ENCODE data around the gene THRB.

Gene THRB

DNA sequence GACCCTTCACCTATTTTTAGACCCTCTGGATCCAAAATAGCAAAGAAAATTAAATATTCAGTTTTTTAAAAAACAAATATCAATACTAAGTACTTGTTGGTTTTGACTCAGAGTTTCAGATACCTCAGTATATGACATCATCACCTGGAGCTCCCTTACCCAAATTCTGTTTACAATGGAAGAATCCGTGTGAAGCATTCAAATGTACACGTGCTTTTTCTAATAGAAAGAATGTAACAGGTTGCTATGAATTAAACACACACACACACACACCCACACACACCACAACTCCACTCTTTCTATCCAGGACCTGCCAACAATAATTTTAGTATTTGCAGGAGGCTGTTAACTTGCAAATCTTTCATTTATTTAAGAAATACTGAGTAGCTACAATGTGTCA, 221.8 kb downstream of the THRB start:
- in situ Hi-C loops (cut with MboI; ENCODE audit: low sequenced_read_pairs) = no loop called here

GRCh38 chr3:24272408-24272807, 222.2 kb downstream of the THRB start:
- in situ Hi-C loops (cut with MboI; ENCODE audit: low sequenced_read_pairs) = no loop called here

DNA sequence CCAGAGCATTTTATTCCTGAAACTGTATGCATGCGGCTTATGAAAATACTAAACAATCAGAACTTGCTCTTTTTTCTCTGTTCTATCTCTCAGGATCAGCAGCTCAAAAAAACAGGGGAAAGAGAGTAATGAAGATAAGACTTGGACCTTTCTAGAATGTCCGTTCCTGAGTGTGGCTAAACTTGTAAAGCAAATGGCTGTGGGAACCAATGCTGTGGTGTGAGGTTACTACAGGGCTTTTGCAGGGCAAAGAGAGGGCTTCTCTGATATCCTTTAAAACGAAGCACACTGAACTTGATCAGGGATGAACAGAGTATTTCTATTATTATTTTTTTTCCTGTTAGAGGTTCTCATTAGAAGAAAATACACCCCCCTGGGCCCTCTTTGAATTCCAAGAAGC, 223.4 kb downstream of the THRB start:
- in situ Hi-C loops (cut with MboI; ENCODE audit: low sequenced_read_pairs) = no loop called here

DNA sequence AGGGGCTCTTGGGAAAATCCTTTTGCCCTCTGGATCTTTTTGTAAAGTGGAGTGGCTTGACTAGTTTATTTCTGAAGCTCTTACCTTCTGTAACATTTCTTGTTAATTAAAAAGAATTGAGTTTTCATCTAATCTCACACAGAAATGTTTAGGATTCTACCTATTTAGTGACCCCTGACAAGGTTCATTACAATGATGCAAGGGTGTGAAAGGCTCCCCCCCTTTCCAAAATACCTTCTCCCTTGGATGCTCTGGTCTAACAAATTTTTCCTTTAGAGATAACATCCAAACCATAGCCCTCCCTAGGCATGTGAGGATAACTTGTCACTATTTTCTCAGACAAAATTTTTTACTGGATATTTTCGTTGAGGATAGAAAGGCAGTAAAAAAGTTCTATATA, 223.9 kb downstream of the THRB start:
- in situ Hi-C loops (cut with MboI; ENCODE audit: low sequenced_read_pairs) = no loop called here

DNA sequence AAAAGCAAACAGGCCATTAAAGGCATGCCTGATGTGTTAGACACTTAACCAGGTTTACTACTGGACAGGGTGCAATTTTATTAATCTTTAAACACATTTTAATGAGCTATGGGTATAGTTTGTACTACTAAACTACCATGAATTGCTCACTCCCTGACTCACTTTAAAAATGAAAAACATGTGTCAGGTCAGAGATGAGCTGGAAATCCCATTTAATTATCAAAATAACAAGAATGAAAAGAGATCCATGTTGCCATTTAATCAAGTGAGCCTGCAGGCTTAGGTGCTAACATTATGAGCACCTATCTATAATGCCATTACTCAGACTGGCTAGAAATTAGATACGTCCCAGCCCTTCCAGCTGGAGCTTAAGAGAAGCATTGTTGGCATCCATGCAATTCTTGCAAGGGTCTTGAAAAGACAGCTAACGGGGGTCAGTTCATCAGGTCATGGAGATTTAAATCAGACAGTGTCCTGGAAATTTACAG, 224.4 kb downstream of the THRB start:
- in situ Hi-C loops (cut with MboI; ENCODE audit: low sequenced_read_pairs) = no loop called here

GRCh38 chr3:24264748-24265158, 229.9 kb downstream of the THRB start:
- in situ Hi-C loops (cut with MboI; ENCODE audit: low sequenced_read_pairs) = no loop called here

GRCh38 chr3:24264011-24264410, 230.6 kb downstream of the THRB start:
- in situ Hi-C loops (cut with MboI; ENCODE audit: low sequenced_read_pairs) = no loop called here

GRCh38 chr3:24263069-24263668, 231.5 kb downstream of the THRB start:
- in situ Hi-C loops (cut with MboI; ENCODE audit: low sequenced_read_pairs) = no loop called here

DNA sequence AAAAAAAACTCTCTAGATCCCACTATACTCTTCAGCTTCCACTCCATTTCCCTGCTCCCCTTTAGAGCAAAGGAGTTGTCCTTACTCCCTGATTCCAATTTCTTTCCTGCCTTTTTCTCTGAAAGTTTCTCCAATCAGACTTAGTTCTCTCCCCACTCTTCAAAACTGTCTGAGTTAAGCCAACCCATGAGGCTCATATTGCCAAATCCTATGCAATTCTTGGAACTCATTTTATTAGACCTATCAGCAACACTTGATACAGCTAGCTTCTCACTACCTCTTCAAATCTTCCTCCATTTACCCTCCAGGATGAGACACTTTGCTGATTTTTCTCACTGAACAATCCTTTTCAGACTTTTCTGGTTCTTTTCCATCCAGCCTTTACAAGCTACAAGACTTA, 233.1 kb downstream of the THRB start:
- in situ Hi-C loops (cut with MboI; ENCODE audit: low sequenced_read_pairs) = no loop called here

DNA sequence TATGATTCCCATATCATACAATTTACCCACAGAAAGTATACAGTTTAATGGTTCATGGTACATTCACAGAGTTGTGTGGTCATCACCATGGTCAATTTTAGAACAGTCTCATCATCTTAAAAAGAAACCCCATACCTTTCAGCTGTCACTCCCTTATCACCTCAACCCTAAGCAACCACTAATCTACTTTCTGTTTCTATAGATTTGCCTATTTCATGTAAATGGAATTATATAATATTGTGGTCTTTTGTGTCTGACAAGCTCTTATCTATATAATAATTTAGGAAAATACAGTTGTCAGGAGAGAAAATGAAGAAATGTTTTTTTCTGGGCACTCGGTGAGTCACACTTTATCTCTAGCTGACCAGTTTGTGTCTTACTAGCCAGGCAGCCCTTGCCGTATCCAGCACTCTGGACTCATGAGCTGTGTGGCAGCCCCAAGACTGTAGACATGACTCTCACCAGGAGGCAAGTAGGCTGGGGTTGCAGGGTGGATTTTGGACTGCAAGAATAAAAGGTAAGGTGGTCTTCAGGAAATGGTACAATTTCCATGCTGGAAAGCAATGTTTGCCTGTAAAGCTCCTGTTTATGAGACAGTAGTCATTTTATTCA, 234.6 kb downstream of the THRB start:
- in situ Hi-C loops (cut with MboI; ENCODE audit: low sequenced_read_pairs) = no loop called here

DNA sequence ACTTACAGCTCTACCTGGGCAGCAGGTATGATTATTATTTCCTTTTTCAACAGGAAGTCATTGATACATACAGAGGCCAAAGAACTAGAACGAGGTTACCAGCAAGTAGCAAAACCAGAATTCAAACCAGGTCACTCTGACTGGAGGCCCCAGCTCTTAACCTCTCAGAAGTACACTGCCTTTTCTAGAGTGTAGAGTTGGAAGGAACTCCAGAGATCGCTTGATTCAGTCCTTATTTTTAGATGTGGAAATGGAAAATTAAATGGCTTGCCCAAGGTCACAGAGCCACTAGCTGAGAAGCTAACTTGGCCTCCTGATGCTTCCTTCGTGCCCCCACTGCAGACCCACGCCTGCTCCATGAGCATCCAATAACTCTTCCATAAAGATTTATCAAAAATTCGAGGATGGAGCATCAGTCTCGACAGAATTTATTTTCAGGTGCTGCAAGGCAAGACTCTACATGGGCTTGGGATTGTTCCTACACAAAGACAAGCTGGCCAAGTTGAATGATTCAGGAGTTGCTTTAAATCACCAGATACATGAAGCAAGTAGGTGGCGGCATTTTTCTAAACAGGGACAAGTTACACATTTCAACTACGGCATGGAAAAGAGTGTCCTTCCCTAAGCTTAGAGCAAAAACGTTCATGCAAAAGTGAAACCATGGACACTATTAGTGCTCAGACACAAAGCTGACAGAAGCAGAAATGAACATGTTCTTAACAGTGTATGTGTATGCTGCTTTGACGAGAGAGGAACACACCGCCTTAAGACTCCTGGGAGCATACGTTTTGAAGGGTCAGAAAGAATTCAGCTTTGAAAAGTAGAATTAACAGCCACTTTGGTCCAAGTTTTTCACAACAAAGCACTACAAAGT, 235.7 kb downstream of the THRB start:
- in situ Hi-C loops (cut with MboI; ENCODE audit: low sequenced_read_pairs) = no loop called here

GRCh38 chr3:24258260-24258659, 236.4 kb downstream of the THRB start:
- in situ Hi-C loops (cut with MboI; ENCODE audit: low sequenced_read_pairs) = no loop called here

- in situ Hi-C loops (cut with MboI; ENCODE audit: low sequenced_read_pairs) = no loop called here
Measured at GRCh38 chr3:24255414-24255813, 239.2 kb downstream of the THRB start.

DNA sequence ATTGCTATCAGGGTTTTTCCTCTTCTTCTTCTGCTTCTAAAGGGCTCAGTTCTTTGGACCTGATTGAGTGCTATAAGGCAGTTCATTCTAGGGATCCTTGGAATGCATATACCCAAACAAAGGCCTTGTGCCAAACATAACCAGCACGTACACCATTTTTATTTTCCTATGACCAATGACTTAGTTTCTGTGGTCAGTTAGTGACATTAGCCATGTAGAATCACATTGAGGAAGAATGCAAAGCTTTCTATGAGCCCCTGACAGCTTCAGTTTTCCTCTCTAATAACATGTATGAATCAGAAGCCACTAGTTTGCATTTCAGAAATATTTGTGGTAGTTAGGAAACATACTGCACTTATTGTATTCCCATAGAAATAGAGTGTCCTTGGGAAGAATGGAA, 240.0 kb downstream of the THRB start:
- in situ Hi-C loops (cut with MboI; ENCODE audit: low sequenced_read_pairs) = no loop called here

GRCh38 chr3:24253336-24253735, 241.3 kb downstream of the THRB start:
- in situ Hi-C loops (cut with MboI; ENCODE audit: low sequenced_read_pairs) = no loop called here

- in situ Hi-C loops (cut with MboI; ENCODE audit: low sequenced_read_pairs) = no loop called here
Measured at GRCh38 chr3:24249523-24249922, 245.1 kb downstream of the THRB start.

DNA sequence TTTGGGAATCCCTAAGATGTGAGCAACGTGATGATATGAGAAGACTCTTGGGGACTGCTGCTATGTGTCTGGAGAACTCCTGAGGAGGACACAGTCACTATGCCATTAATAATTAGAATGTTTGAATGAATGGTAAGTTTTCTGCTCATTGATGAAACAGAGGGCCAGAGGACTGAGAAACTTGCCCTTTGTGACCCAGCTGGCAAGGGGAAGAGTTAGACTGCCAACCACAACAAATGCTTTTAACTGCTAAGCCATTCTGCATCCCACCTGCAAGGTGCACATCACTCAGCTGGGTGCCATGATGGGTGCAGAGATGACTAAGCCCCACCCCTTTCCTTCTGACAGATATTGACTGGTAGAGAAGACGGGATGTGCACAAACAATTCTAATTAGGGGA, 249.6 kb downstream of the THRB start:
- in situ Hi-C loops (cut with MboI; ENCODE audit: low sequenced_read_pairs) = no loop called here

- in situ Hi-C loops (cut with MboI; ENCODE audit: low sequenced_read_pairs) = no loop called here
Measured at GRCh38 chr3:24244491-24244890, 250.2 kb downstream of the THRB start.

DNA sequence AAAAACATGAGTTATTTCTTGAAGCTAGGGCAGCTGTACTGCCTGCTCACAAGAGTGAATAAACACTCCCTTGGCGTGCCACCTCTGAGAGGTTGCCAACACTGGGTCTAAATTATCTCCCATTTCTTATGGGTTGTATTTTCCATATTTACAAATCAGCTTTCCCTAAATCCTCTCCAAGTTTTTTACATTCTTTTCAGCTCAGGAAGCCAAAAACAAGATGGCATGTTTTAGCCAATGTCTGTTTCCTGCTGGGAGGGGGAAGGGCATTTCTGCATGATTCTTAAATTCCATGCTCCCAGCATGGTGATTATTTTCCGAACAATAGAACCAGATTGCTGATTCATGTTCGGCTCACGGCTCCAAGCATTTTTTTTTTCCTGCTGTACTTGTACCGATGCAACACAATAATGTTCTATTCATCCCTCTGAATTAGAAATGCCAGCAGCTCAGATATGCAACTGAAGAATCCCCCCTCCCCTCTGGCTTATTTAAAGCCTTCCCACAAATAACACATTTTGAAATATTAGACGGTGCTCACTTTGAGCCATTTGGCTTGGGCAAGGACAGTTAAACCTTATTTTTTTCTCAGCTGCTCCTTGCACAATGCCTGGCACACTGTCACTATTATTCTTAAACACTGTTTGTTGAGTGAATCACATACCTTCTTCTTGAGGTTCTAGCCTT, 252.5 kb downstream of the THRB start:
- in situ Hi-C loops (cut with MboI; ENCODE audit: low sequenced_read_pairs) = no loop called here

- in situ Hi-C loops (cut with MboI; ENCODE audit: low sequenced_read_pairs) = no loop called here
Measured at GRCh38 chr3:24240306-24240705, 254.3 kb downstream of the THRB start.

GRCh38 chr3:24237971-24238706, 256.5 kb downstream of the THRB start:
- in situ Hi-C loops (cut with MboI; ENCODE audit: low sequenced_read_pairs) = no loop called here
